IPS-NIHi7 (cell line): Measurements from ENCODE around the gene S100A12.
"Not testable (repeated sequence)": the region's sequence is repeated elsewhere in the genome, so short reads cannot be mapped to it uniquely, and the experiment has no call there.

Experiments used
- DNase-seq: peaks from one replicate; pipeline ENCODE4 v3.0.0; 2012; ENCODE audit warnings: mixed read lengths; ENCODE audit errors: extremely low spot score

Gene S100A12

DNA sequence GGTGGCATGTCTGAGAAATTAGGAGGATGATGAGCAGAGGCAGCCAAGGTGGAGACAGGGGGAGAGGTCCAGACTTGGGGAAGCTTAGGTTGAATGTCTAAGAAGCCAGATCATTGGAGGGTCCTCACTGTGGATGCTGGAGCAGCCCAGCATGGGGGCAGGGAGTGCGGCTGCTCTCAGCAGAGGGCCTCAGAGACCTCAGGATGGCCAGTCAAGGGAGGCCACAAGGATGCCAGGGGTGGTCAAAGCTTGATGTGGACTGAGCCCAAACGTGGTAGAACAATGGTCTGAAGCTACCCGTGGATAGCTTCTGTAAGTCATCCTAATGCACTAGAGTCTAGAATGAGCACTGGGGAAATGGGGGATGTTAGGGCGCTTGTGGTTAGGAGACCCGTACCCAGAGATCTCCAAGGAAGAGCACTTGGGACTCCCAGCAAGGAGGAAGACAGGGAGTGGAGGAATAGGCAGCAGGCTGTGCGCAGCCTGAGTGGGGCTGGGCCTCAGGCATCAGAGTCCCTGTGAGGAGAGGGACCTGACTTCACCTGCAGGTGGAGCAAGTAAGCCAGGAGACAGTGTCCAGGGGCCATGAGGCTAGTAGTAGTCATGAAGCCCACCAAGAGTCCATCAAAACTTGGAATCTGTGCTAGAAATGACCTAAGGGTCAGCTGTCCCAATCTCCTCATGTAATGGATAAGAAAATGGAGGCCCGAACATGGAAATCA, 22.0 kb downstream of the S100A12 start:
- DNase-seq, result peak; percentile 83

DNA sequence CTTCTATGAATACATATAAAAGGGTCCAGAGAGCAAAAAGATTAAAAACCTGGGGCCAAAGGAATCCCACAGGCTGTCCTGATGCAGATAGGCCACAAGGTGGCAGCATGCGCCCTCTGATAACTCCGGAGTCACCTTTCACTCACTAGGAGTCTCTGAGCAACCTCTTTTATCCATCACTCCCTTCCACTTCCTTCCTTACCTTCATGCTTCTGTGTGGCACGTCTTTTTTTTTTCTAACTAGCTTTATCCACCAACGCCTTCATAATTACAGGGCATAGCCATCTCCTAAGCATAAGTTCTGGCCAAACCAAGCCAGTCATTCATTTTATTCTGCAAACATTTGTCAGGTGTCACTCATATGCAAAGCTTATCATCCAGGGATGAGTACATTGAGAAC, 22.9 kb downstream of the S100A12 start:
- peak; percentile 85 for DNase-seq

DNA sequence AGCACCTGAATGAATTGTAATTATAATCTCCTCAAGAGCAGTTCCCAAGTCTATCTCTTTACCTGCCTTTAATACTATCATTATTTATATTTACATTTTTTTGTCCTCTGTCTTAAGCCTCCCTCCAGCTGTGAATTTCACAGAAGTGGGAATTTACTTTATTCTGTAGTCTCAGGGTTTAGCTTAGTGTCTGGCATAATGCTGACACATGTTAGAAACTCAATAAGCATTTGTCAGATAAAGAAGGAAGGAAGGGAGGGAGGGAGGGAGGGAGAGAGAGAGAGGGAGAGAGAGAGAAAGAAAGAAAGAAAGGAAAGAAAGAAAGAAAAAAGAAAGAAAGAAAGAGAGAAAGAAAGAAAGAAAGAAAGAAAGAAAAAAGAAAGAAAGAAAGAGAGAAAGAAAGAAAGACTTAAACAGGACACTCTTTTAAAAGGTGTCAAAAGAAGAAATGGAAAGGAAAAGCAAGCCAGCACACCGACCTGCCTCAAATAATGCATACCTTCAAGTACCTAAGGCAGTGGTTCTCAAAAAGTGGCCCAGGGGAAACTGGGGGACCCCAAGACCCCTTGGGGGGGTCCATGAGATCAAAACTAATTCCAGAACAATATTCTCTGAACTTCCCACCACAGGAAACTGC, 25.0 kb downstream of the S100A12 start:
- no peak for DNase-seq

DNA sequence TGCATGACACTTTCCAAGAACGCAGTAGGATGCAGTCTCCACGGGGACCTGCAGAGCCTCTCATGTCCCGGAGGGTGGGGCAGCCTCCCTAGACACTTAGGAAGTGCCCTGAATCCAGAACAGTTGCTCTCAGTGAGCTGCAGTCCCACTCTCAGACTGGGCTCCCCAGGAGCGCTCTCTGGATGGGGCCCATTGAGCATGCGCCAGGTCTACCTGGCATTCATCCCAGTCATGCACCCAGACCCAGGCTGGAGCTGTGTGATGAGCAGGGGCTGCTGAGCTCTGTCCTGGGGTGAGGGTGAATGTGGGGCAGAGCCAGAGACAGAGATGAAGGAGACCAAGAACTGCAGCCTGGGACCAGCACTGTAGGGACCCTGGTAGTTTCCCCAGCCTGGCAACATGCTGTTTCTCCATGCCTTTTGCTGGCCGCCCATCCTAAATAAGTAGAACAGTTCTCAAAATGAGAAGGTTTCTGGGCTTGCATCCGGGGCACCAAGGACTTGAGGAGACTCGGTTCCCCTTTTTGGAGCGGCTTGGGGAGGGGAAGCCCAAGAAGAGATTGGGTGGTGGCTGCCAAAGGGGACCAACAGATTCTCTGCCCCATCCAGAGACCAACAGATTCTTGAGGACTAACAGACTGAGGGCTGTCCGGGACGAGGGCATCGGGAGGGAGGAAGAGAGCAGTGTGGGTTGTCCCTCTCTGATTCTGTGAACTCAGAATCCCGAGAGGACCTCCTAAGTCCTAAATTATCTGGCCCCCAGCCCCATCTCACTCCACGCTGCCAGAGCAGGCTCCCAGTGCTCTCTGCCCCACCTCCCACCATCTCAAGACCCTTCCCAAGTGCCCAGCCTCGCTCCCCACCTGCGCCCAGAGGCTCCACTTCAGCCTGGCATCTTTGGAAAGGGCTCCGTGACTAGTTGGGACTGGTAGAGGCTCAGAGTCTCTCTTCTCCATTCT, 25.8 kb downstream of the S100A12 start:
- DNase-seq, result no peak

DNA sequence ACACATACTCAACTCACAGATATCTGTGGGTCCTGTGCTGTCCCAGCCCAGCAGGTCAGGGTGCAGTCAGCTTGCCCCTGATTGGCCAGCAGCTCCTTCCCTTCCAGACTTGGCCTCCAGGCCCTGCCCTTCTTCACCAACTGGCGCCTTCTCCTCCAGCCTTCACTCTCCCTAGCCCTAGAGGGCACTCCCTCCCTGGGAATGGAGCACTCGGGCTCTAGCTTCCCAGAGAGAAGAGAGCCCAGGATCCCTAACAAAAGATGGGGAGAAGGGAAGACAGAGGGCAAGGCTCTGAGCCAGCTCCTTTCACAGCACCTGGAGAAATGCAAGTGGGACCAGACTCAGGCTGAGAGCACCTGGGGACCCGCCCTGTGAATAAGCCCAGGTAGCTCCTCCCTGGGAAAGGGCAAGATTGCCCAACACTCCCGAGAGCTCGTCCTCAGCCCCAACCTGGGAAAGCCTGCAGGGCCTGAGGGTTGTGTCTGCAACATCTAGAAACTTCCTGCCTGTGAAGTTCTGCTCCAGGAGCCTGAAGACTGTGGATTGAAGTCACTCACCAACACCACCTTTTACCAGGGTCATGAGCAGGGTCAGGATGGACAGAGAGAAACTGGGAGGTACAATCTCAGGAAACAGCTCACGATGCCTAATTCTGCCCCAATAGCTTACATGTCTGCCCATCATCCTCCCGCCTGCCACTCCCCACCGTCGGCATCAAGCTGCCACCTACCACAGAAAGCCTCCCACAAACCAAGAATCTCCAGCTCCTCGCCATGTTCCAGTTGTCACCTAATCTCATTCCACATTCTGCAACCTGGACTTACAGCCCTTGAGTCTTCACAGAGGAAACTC, 26.7 kb downstream of the S100A12 start, which contains the start of gene PGLYRP4:
Gene PGLYRP4 (minus strand): TSS at position 331 of the 852 bp plus-strand sequence. CDS start 909 bp downstream, outside the sequence.
- DNase-seq, result no peak

DNA sequence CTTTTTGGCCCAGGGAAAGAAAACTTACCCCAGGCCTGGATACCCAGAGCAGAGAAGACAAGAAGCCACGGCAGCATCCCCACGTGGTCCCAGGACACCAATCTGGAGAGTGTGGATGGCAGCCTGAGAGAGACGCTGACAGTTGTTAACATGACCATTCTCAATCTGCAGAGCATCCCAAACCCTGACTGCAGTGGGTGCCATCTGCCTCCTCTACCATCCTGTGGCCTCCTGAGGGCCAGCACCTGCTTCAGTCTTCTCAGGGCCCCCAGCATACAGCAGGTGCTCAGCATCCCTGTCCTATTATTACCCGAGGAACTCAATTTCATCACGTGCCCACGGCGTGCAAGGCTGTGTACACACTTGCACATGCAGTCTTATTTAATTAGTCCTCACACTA, 27.6 kb downstream of the S100A12 start:
- no peak for DNase-seq

DNA sequence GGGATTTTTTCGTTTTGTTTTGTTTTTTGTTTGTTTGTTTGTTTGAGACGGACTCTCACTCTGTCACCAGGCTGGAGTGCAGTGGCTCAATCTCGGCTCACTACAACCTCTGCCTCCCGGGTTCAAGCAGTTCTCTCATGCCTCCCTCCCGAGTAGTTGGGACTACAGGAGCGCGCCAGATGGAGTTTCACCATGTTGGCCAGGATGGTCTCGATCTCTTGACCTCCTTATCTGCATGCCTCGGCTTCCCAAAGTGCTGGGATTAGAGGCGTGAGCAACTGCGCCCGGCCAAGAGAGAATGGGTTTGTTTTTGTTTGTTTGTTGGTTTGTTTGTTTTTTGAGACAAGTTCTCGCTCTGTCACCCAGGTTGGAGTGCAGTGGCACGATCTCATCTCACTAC, 28.4 kb downstream of the S100A12 start:
- DNase-seq, result not testable (repeated sequence)

DNA sequence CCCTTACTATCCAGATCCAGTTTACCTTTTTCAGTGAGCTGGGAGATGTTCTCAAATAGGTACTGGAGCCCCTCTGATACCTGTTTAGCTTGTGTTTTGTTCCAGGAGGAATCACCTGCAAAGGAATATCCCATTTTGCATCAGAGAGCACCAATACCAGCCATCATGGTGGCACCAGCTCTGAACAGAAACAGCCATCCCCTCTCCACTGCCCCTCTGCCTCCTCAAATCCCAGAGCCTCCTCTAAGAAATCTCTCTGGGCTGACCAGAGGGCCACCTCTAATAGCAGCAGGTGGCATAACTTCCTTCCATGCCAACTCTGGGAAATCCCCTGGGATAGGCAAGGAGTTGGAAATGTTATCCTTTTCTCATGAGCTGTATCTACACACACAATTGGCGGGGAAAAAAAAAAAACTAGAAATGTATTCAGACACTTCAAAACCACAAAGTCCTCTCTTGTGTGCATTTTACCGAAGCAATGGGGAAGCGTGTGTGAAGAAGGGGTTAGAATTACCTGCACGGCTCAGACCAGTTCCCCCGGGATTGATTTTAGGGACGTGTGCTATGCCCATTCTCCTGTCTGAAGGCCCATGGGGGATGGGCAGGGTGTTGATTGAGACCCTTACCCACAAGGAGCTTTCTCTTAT, 29.2 kb downstream of the S100A12 start:
- DNase-seq, result peak; percentile 3

DNA sequence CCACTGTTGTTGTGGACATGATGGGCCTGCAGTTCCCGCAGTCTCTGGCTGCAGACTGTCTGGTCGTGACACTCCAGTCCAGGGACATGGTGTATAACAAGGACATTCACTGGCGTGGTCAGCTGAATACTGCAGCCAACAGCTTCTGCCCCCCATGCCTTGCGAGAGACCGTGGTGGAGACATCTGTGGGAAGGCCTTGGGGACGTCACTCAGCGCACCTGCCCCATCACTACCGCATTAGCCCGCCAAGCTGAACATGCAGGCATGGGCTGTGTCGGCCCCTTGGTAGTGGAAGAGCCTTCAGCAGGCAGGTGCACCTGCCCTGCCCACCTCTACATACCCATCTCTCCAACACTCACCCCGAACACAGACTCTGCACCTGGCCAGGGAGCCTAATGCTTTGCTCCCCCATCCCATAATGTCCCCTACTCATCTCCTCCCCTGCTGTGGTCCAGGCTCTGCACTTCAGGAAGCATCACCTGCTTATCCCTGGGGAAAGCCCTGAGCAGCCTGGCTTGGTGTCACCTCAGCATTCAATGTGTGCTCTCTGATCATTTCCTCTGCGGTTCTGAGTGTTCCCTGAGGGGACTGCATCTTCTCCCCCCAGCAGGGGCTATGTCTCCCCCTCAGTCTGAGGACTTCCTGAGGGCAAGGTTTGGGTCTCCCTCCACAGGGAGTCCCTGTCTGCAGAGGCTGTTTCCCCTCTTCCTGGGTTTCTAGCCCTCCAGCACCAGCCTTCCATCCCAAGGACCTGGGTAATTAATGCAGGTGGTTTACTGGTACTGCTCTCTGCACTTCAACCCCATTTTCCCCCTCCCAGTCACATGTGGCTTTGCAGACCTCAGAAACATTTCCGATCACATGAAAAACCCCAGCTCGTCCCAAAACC, 30.0 kb downstream of the S100A12 start:
- DNase-seq, result peak; percentile 6

DNA sequence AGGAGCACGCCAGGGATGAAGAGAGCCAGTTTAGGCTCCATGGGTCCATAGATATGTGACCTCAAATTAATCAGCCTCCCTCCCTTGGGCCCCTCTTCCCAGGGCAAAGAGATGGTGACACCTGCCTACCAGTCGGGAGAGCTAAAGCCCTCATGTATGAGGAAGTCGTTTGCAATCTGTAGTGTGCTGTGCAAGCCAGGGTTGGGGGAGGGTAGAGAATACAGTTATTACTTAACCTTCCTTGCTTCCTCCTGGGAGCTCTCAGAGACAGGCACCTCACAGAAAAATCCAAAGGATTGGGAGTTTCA, 30.7 kb downstream of the S100A12 start:
- DNase-seq, result peak; percentile 4

DNA sequence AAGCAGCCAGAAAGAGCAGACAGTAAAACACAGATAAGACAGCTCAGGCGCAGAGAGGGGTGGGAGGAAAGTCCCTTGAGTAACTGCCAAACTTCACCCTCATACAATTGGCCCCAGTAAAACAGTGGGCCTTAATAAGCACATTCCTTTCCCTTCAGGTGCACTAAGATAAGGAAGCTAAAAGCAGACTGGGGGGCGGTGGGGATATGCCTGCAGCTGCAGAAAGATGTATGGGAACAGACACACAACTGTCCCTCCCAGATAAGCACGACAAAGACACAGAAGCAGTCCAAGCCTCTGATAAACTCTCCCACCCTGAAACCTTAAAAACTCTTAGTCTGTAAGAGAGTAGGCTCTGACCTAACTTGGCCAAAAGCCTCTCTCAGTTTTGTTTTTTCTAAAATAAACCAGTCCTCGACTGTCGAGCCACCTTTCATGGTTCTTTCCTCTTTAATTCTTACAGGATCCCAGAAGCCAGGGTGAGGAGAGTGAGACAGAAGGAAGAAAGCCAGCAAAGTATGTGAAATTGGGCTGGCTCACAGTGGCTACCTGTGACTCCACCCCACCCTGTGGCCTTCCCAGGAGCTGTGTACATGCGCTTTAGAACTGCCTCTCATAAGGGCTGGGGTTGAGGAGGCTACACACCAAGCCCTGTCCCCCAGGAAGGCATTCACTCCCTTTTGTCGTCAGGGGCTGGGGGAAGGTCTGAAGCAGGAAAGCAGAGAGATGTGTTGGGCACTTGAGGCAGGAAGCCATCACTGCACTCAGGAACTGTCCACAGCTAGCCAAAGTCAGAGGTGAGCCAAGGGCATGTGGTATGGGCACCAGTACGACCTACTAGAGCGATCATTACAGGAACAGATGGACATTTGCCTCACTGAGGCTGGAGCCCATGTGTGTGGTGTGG, 31.4 kb downstream of the S100A12 start:
- peak; percentile 8 for DNase-seq

DNA sequence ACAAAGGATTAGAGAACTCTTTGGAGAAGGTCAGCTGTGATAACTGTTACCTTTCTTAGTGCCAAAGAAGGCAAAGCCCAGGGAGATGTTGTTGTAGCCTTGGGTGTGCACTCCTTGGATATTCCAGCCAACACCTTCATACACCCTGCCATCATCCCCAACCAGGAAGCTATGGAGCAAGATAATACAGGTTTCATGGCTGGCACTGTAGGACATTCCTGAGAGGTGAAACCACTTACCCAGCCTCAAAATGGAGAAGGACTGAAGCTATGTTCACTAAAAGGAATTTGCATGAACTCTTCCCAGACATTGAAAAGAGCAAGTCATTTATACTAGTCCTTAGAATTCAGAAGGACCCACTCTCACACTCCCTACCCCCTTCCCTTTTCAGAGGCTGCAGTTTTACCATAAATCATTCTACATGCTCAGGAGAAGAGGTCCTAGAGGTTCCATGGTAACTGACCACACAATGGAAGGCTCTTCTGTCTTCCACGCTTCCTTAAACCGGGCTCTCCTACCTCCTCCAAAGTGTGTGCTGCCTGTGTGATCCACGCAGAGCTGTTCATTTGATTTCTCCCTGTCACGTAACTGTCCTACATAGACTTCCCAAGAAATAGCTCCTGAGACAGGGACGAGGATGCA, 32.3 kb downstream of the S100A12 start:
- peak; percentile 5 for DNase-seq

DNA sequence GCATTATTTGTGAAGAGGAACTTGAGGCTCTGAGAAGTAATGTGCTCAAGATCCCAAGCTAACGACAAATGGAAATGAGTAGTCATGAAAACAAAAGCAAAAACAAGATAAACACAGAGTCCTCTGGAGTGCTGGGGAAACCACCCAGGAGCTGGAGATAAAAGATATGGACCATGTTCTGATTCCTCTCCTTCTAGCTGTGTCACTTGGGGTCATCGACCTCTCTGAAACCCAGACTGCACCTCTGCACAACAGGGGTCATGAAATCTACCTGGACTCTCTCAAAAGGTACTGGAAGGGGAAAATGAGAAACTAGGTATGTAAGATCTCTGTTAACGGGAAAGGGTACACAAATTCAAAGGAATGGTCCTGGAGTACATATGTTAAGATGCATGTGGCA, 33.2 kb downstream of the S100A12 start:
- peak; percentile 7 for DNase-seq

DNA sequence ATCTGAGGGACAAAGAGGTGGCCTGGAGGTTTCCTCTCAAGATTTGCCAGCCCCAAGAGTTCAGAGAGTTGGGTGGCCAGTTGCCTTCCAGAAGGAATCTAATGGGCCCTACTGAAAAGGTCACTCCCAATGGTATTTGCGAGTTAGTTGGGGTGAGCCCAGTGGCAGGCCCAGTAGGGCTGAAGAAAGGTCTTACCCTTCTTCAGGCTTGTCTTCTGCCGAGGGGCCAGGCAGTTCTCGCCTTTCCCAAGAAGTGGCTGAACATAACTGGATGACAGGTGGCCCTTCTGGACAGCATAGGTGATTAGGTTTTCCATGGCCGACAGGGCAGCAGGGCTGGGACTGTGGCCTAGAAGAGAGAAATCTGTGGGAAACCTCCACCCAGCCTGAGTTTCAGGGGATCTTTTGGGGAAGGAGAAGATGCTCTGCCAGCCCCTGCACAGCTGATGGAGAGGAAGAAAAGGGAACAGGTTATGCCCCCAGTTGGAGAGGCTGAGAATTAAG, 33.9 kb downstream of the S100A12 start:
- DNase-seq, result no peak

DNA sequence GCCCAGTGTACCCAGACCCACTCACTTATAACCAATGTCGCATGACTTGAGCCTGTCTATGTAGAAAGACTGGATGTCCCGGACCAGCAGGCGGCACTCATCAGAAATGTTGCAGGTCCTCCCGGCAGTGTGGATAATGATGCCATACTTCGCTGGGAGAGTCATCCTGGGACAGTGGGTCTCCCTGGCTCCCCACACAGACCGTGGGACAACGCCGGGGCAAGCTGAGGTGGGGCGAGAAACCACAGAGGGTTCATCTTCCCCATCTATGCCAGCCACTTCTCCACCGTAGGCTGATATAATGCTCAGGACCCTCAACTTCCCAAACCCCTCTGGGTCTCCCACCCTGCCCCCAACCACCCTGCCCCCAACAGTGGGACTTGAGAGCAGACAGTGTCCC, 35.1 kb downstream of the S100A12 start:
- no peak for DNase-seq

DNA sequence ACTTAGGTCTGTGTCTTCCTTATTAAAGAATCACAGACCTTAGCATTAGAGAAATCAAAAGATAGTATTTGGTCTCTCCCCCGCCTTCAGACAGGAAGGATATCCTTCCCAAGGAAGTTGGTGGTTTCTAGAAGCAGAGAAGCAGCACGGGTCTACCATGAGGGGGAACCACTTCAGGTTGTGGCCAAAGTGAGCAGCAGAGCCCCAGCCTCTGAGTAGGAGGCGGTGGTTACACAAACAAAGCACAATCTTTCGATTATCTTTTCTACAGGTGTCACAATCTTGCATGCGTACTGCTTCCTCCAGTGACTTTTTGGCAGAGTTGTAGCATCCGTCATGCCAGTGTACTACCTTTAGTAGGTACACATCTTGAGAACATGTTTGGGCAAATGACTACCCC, 35.6 kb downstream of the S100A12 start:
- DNase-seq, result no peak

DNA sequence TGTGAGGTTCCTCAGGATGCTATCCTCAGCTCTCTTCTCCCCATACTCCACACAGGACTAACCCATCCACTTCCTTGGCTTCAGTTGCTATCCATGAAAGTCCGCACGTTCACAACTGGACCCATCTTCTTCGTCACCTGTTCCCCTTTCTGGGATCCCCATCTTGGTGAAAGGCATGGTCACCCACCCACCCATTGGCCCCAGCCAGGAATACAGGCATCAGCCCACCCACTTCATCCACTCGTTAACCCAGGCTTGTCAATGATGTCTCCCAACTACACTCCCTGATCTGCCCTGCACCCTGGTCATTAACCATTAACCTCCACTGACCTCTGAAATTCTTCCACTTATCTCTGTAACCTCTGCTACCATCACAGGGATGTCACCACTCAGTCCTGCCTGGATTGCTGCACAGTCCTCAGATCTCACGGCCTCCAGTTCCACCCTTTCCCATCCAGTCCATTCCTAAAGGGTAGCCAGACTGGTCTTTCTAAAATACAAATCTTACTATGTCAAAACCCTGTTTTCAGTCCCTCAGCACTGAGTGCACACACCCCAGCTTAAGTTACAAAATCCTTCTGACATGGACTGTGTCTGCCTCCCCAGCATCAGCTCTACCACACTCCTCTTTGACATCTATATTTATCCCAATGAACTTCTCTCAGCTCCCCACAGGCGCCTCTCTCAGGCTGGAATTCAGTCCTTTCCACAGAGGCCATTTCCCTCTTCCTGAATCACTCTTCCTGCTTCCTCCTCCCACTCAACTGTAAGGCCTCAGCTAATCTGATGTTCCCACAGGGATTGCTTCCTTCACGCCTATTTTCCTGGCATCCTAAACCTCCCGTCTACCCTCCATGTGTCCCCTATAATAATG, 37.2 kb downstream of the S100A12 start:
- DNase-seq, result no peak
